ENCODE measurements around the gene PAX5.

GRCh38 chr9:36895744-36896260, 138.3 kb downstream of the PAX5 start:
- TF ChIP-seq POLR2AphosphoS5 (IDR thresholded peaks at IDR 0.05), result no peak
- TF ChIP-seq MXI1 (conservative IDR thresholded peaks at IDR 0.05; ENCODE audit: poor library complexity, severe bottlenecking), result no peak
- TF ChIP-seq EZH2 (IDR thresholded peaks at IDR 0.05; ENCODE audit: borderline replicate concordance, insufficient read depth, low read length, poor library complexity, severe bottlenecking), result no peak
- TF ChIP-seq EP300 (conservative IDR thresholded peaks at IDR 0.05; ENCODE audit: poor library complexity, severe bottlenecking), result no peak
- no peak for TF ChIP-seq RAD21 (conservative IDR thresholded peaks at IDR 0.05)
- TF ChIP-seq CTCF (IDR thresholded peaks at IDR 0.05; ENCODE audit: poor library complexity, severe bottlenecking), result no peak
- no peak for TF ChIP-seq TAF1 (IDR thresholded peaks at IDR 0.05; ENCODE audit: low read depth)
- no peak for TF ChIP-seq REST (IDR thresholded peaks at IDR 0.05; ENCODE audit: borderline replicate concordance)
- no peak for TF ChIP-seq SMC3 (conservative IDR thresholded peaks at IDR 0.05; ENCODE audit: poor library complexity)
